Hematopoietic multipotent progenitor cell treated with erythropoietin and hydrocortisone succinate and interleukin-3 and kit ligand, for 15 days (in vitro differentiated cells): ENCODE measurements around the gene TMEM269.

Experiments
- DNase-seq: peaks from one replicate; pipeline ENCODE4 v3.0.0-alpha.2; 2015; ENCODE audit warnings: low spot score

Gene TMEM269

GRCh38 chr1:42848823-42849537, 64.2 kb downstream of the TMEM269 start:
- DNase-seq = no peak

DNA sequence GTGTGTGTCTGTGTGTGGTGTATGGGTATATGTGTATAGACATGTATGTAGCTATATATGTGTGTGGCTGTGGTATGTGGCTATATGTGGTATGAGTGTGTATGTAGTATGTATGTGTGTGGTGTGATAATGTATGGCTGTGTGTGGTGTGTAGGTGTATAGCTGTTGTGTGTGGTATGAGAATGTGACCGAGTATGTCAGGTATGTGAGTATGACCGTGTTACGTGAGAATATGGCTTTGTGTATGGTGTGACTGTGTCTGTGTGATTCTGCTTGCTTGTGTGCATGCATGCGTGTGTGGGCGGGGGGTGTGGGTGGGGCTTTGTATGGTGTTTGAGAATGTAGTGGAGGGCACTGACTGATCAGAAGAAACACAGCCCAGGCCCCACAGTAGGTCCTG, 65.2 kb downstream of the TMEM269 start:
- DNase-seq = no peak
